Endothelial cell (in vitro differentiated cells): ENCODE results near the gene ARL13B. TPM values are rescaled to one million over a fixed set of nuclear protein-coding genes. Genes with fewer than 3 reads are reported as not detected.
A peak's percentile ranks its signal among the peaks of the same experiment; 100 is the strongest.
"Not testable (repeated sequence)": the region's sequence is repeated elsewhere in the genome, so short reads cannot be mapped to it uniquely, and the experiment has no call there.

Source experiments
- DNase-seq: peaks from one replicate; pipeline ENCODE4 v3.0.0; 2021; ENCODE audit warnings: low spot score
- H3K27ac Mint-ChIP-seq: one replicate; pipeline ENCODE4 v1.8.0; 2021; ENCODE audit warnings: mixed read lengths, inconsistent platforms; ENCODE audit not compliant: unreplicated experiment
- H3K27me3 Mint-ChIP-seq: one replicate; pipeline ENCODE4 v1.8.0; 2021; ENCODE audit warnings: mild to moderate bottlenecking, moderate library complexity, mixed read lengths, inconsistent platforms; ENCODE audit not compliant: unreplicated experiment
- H3K36me3 Mint-ChIP-seq: one replicate; pipeline ENCODE4 v1.8.0; 2021; ENCODE audit warnings: mild to moderate bottlenecking, low read depth, mixed read lengths, inconsistent platforms; ENCODE audit not compliant: unreplicated experiment
- H3K4me1 Mint-ChIP-seq: one replicate; pipeline ENCODE4 v1.8.0; 2021; ENCODE audit warnings: mild to moderate bottlenecking, mixed read lengths, inconsistent platforms; ENCODE audit not compliant: unreplicated experiment
- H3K4me3 Mint-ChIP-seq: one replicate; pipeline ENCODE4 v1.8.0; 2021; ENCODE audit warnings: mild to moderate bottlenecking, mixed read lengths, inconsistent platforms; ENCODE audit not compliant: unreplicated experiment
- H3K9me3 Mint-ChIP-seq: one replicate; pipeline ENCODE4 v1.8.0; 2021; ENCODE audit warnings: mixed read lengths, inconsistent platforms; ENCODE audit not compliant: unreplicated experiment
- CTCF ChIP-seq: fragments of 200-600 bp; sonication (generic); IDR thresholded peaks from one replicate; pipeline ENCODE4 v1.5.0; 2021; ENCODE audit warnings: antibody characterized with exemption; ENCODE audit not compliant: unreplicated experiment
- total RNA-seq: library from RNA; stranded (reverse); fragmentation: NEBNext Ultra II Directional; extraction: Animal tissue kit (Norgen Biotek cat#: 25700); gene quantifications from one replicate; pipeline ENCODE4 v1.2.1, GENCODE V29; 2021; ENCODE audit not compliant: unreplicated experiment

ARL13B gene
- total RNA-seq, 1 donor from 2014 or later = 15.3 TPM

- no peaks in the 10 kb centered on the region for H3K9me3 Mint-ChIP-seq
- H3K27me3 Mint-ChIP-seq = no peaks in the 10 kb centered on the region
- no peak overlapping the region for H3K27ac Mint-ChIP-seq
- no peak overlapping the region for H3K4me3 Mint-ChIP-seq
- no peak for DNase-seq
- peaks cover 5% of the 10 kb centered on the region for H3K4me1 Mint-ChIP-seq
- no peak for TF ChIP-seq CTCF
- H3K36me3 Mint-ChIP-seq = no peaks in the 10 kb centered on the region
Measured at GRCh38 chr3:94024385-94024784, 44.4 kb downstream of the ARL13B start.

GRCh38 chr3:94026623-94027022, 46.7 kb downstream of the ARL13B start:
- no peaks in the 10 kb centered on the region for H3K27me3 Mint-ChIP-seq
- no peak overlapping the region for H3K27ac Mint-ChIP-seq
- H3K9me3 Mint-ChIP-seq = no peaks in the 10 kb centered on the region
- TF ChIP-seq CTCF = no peak
- no peak for DNase-seq
- no peaks in the 10 kb centered on the region for H3K36me3 Mint-ChIP-seq
- H3K4me3 Mint-ChIP-seq = no peak overlapping the region
- H3K4me1 Mint-ChIP-seq = peaks cover 5% of the 10 kb centered on the region

GRCh38 chr3:94028093-94028837, 48.3 kb downstream of the ARL13B start, which contains the start of gene STX19:
STX19 (minus strand) TSS chr3:94028597; CDS start chr3:94015269, 13,328 bp downstream.
- no peaks in the 10 kb centered on the region for H3K27me3 Mint-ChIP-seq
- DNase-seq = no peak
- no peak within 1 kb of the TSS for H3K27ac Mint-ChIP-seq
- H3K4me3 Mint-ChIP-seq = no peak within 1 kb of the TSS
- H3K36me3 Mint-ChIP-seq = no peaks in the 10 kb centered on the region
- no peaks in the 10 kb centered on the region for H3K9me3 Mint-ChIP-seq
- TF ChIP-seq CTCF = no peak
- H3K4me1 Mint-ChIP-seq = peaks cover 5% of the 10 kb centered on the region

GRCh38 chr3:94036909-94037507, 57.1 kb downstream of the ARL13B start:
- H3K27ac Mint-ChIP-seq = no peak overlapping the region
- DNase-seq = no peak
- no peak overlapping the region for H3K4me3 Mint-ChIP-seq
- peaks cover 3% of the 10 kb centered on the region for H3K36me3 Mint-ChIP-seq
- no peaks in the 10 kb centered on the region for H3K27me3 Mint-ChIP-seq
- peak; percentile 70 for TF ChIP-seq CTCF
- H3K9me3 Mint-ChIP-seq = no peaks in the 10 kb centered on the region
- no peaks in the 10 kb centered on the region for H3K4me1 Mint-ChIP-seq

- no peak for DNase-seq
- Mint-ChIP-seq H3K4me3 (no peak overlapping the region), H3K36me3 (peaks cover 24% of the 10 kb centered on the region), H3K9me3 (peaks cover 7% of the 10 kb centered on the region), H3K27me3 (peaks cover 5% of the 10 kb centered on the region), H3K4me1 (no peaks in the 10 kb centered on the region), H3K27ac (no peak overlapping the region)
- TF ChIP-seq CTCF = no peak
Measured at GRCh38 chr3:94043285-94043684, 63.3 kb downstream of the ARL13B start.

- DNase-seq, H3K4me3 Mint-ChIP-seq, H3K27me3 Mint-ChIP-seq, H3K27ac Mint-ChIP-seq, H3K9me3 Mint-ChIP-seq, H3K4me1 Mint-ChIP-seq: not testable (repeated sequence)
- H3K36me3 Mint-ChIP-seq = peaks cover 24% of the 10 kb centered on the region
Measured at GRCh38 chr3:94044100-94044936, 64.4 kb downstream of the ARL13B start.
